Activated CD4-positive, alpha-beta T cell treated with anti-CD3 and anti-CD28 coated beads, Interleukin-2, amount 50 U/mL, for 16 hours (primary cell): ENCODE measurements around the gene ADARB2.

Experiments used
- DNase-seq: peaks from one replicate; pipeline ENCODE4 v3.0.0-alpha.2; 2020

The ADARB2 gene

DNA sequence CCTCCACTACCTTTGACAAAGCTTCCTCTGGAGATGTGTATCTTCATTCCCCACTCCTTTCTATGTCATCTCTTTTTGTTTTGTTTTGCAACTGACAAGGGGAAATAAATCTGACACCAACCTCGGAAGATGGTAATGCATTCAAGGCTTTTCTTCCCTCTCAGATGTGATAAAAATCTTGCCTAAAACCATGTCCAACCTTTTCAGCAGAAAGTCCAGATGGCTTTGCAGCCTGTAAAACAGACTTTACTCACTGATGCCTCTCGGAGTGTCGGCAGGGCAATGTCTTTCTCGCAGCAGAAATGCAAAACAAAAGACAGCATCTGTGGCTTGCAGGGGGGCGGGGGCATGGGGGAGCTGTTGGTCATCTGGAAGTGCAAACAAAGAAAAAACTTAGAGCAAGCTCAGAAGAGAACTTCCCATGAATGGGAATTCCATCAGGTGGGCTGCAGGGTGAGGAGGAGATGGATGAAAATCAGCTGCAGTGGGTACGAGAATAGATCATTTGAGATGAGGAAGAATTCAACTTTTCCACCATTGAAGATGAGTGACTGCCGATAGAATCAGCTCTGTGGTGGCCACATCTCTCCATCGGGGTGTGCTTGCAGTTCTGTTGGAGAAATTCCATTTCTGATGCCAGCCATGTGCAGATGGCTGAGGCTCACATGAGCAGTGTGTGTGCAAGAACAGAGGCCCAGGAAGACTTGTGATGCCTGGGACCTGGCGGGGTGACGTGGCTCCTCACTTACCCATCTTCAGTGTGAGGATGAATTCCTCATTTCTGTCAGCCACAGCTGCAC is 443.5 kb downstream of the ADARB2 start:
- DNase-seq = no peak

DNA sequence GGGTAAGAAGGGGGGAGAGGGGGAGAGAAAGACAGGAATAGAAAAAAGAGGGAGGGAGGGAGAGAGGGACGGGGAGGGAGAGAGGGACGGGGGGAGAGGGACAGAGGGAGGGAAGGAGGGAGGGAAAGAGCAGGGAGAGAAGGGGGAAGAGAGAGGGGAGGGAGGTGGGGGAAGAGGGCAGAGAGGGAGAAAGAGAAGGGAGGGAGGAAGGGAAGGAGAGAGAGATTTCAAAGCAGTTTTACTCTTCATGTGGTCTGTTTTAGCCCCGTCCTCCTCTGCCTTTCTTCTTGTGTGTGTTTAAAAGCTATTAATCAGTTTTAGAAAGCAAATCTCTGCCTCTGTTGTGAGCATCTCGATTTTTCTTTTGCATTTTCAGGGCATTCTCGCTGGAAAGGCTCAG is 444.2 kb downstream of the ADARB2 start:
- no peak for DNase-seq

- DNase-seq = no peak
Observed at GRCh38 chr10:1292611-1293031, 444.7 kb downstream of the ADARB2 start.

- DNase-seq = no peak
Observed at GRCh38 chr10:1291178-1292090, 445.9 kb downstream of the ADARB2 start.

GRCh38 chr10:1290071-1290471 is 447.3 kb downstream of the ADARB2 start:
- DNase-seq = no peak

GRCh38 chr10:1289591-1289990 is 447.7 kb downstream of the ADARB2 start:
- no peak for DNase-seq

GRCh38 chr10:1287971-1288401 is 449.3 kb downstream of the ADARB2 start:
- DNase-seq = no peak

- DNase-seq = no peak
Observed at GRCh38 chr10:1287487-1287886, 449.8 kb downstream of the ADARB2 start.

DNA sequence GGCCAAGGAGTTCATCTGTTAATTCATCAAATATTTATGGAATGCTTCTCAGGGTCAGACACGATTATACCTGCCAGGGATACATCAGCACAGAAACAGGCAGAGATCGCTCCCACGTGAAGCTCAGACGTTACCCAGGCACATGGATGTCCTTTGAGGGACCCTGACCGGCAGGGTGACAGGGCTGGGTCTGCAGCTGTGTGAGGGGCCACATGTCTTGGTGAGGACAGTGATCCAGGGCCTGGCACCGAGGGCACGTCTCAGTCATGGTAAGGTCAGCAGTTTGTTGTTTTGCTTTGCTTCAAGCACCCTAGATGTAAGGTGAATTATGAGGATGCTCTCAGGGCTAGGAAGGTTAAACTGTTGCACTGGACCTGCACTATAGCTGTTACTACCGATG is 453.2 kb downstream of the ADARB2 start:
- no peak for DNase-seq

GRCh38 chr10:1281405-1281782 is 455.9 kb downstream of the ADARB2 start:
- DNase-seq = no peak

DNA sequence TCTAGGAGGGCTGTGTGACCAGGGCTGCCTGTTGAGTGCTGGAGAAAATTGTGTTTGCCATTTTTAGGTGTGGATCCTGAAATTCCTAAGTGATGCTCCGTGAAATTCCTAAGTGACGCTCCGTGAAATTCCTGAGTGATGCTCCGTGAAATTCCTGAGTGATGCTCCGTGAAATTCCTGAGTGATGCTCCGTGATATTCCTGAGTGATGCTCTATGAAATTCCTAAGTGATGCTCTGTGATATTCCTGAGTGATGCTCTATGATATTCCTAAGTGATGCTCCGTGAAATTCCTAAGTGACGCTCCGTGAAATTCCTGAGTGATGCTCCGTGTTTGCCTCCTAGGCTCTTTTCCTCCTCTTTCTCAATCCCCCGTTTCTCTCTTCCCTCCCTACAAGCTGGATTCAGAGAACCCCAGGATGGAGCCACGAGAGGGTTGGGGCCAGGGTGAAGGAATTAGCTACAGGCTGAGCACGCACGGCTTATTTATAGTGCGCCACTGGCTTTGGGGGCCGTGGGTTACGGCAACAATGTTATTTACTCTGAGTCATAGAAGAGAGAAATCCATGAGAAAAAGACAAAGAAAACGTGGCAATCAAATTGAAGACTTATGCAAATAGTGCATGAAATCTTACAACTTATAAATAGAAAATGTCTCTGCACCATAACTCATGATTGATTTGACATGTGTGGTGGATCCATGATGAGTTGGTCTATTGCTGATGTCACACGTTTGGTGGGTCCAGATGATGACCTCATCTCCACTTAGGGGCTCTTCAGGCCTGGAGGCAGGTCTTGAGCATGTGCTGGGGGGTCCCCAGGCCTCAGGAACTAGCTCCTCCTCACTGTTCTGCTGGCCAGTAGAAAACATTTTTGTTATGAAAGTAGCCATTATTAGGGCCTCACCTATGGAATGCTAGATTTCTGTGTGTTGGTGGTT is 456.6 kb downstream of the ADARB2 start:
- no peak for DNase-seq

GRCh38 chr10:1278306-1278705 is 459.0 kb downstream of the ADARB2 start:
- DNase-seq = no peak

DNA sequence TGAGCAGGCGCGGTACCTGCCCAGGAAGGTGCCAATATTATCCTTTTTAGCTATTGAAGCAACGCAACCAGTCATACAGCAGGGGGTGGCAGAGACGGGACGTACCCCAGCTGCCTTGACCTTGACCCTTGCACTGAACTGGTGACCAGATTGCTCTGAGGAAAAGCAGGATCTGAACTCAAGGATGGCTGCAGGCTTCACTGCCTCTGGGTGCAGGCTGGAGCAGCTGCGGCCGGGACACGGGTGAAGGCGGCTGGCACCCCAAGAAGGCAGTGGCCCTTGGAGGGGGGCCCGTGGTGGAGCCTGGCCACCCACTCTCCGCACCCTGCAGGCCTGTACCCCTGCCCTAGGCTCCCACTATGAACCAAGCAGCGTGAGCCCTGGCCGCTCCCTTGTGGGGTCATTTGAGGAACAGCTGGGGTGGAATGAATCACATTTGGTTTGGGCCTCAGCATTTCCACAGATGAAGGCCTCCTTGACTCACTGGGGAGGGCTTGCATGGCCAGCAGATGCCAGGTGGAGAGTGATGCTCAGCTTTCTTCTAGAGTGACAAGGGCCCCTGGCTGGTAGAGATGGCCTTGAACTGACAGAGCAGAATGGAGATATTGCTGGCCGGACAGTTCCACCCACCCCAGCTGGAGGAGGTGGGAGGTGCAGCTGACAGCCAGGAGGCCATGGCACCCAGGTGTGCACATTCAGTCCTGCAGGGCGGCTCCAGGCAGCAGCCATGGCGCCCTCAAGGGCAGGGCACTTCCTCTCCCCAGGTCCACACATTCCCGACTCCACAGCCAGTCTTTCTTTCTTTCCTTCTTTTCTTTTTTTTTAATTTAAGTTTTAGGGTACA is 462.4 kb downstream of the ADARB2 start:
- no peak for DNase-seq

- DNase-seq = no peak
Observed at GRCh38 chr10:1274111-1274661, 463.1 kb downstream of the ADARB2 start.

DNA sequence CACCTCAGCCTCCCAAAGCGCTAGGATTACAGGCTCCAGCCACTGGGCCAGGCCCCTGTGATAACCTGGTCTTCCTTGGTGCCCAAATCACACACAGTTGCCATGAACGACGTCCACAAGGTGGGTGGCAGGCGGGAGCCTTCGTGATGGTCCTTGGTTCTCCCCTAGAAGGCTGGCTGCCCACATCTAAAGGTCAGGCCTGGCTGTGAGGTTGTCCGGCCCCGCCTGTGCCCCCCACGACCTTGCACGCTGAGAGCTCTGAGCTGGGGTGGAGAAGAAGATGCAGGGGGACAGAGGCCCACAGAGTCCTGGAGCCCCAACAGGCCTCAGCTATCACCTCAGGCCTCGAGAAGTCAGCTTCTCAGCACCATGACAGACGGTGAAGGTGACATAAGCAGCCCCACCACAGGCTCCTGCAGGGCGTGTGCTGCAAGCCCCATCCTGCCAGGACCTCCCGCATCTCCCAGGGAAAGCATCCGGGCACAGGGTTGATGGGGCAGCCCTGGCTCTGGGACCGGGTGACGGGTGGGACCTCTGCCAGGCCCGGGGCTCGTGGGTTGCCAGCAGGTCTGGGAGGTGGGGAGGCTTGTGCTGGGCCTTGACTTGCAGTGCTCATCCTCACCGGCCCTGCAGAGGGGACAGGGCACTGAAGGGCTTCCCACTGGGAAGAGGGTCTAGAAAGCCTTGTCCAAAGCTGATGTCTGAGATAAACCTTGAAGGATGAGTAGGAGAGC is 463.8 kb downstream of the ADARB2 start:
- no peak for DNase-seq

- DNase-seq = no peak
Observed at GRCh38 chr10:1272777-1273161, 464.6 kb downstream of the ADARB2 start.

GRCh38 chr10:1272079-1272776 is 465.1 kb downstream of the ADARB2 start:
- DNase-seq = no peak

DNA sequence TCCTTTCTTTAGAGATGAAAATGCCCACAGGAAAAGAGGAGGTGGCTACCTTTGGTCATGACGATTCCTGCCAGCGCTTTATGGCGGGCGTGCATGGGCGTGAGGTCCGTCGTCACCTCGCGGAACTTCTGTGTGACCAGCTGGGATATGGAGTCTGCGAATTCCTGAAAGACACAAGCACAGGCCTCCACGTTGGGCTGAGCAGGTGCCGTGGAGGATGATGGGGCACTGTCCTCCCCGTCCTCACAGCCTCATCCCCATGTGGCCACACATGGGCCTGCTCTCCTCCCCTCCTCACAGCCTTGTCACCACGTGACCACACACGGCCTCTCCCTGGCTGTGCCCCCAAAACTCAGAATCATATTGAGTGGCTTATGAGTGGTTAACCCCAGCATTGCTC is 466.4 kb downstream of the ADARB2 start:
- DNase-seq = no peak

- DNase-seq = no peak
Observed at GRCh38 chr10:1270490-1270889, 466.8 kb downstream of the ADARB2 start.

- DNase-seq = no peak
Observed at GRCh38 chr10:1268831-1269230, 468.5 kb downstream of the ADARB2 start.
